Fibroblast of pulmonary artery (primary cell): ENCODE results near the gene LMAN1.

Experiments
- DNase-seq: peaks from one replicate; pipeline ENCODE4 v3.0.0-alpha.2; 2010; ENCODE audit warnings: low read depth
- H3K4me3 ChIP-seq: replicated peaks from 2 replicates; pipeline ENCODE4 v1.5.1; 2011; ENCODE audit warnings: low read depth, mild to moderate bottlenecking, control low read depth, low read length, moderate library complexity
- CTCF ChIP-seq: IDR thresholded peaks from 2 replicates; pipeline ENCODE4 v1.5.1; 2011; ENCODE audit warnings: mild to moderate bottlenecking, control low read depth, low read length, inconsistent platforms; ENCODE audit errors: missing control alignments

The LMAN1 gene

DNA sequence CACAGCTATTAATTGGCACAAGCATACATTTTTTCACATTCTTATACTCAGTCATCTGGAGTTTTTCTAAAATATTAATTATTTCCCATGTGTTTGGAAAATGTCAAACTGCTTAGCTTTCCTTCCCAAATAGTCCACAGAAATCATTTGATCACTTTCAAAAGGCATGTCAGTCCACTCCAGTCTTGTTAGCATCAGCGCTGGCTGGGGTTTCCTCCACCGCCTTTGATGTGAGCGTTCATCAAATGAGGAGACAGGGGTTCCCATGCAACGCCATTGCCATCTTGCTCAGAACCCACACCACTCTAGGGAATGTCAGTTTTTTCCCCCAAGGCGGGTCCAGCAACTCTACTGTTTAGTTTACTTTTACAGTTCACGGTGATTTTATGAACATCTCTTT lies 72.7 kb downstream of the LMAN1 start:
- TF ChIP-seq CTCF: no peak
- H3K4me3 ChIP-seq: no peak overlapping the region
- no peak for DNase-seq

DNA sequence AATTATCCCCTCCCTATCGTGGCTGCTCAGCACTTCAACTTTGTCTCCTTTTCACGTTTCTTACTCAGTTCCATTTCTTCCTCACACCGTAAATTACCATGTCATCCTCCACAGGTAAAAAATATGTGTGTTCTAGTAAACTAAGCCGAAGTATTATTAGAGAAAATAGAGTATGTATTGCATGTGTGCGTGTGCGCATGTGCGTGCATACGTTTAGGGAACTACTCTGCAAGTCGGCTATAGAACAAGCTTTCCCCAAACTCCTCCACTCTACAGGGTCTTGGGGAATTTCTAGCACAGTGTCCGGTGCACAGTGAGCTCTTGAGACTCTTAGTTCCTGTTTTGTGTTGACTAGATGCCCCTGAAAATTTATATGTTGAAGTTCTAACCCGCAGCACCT lies 76.7 kb downstream of the LMAN1 start:
- DNase-seq: no peak
- H3K4me3 ChIP-seq: no peak overlapping the region
- TF ChIP-seq CTCF: no peak

- no peak overlapping the region for H3K4me3 ChIP-seq
- DNase-seq: no peak
- TF ChIP-seq CTCF: no peak
Observed at GRCh38 chr18:59279722-59280121, 79.3 kb downstream of the LMAN1 start.

- no peak for TF ChIP-seq CTCF
- DNase-seq: no peak
- H3K4me3 ChIP-seq: no peak overlapping the region
Observed at GRCh38 chr18:59279193-59279592, 79.9 kb downstream of the LMAN1 start.

- no peak overlapping the region for H3K4me3 ChIP-seq
- TF ChIP-seq CTCF: no peak
- no peak for DNase-seq
Observed at GRCh38 chr18:59278793-59279192, 80.3 kb downstream of the LMAN1 start.
